ENCODE data around the gene AKNA. TPM values are rescaled to one million over a fixed set of nuclear protein-coding genes. Genes with fewer than 3 reads are reported as not detected.

AKNA gene
- polyA plus RNA-seq, 3 donors = 3.3 to 147 (median 7.3) TPM

- Mint-ChIP-seq H3K4me3 (no peak overlapping the region), H3K4me1 (peaks cover 9% of the 10 kb centered on the region), H3K27me3 (ENCODE audit: low read depth in 3 of 3) (peaks cover 2 to 4% (median 3%) of the 10 kb centered on the region in 3 donors), H3K9me3 (peaks cover 0 to 6% (median 0%) of the 10 kb centered on the region in 7 donors), H3K36me3 (no peaks in the 10 kb centered on the region), H3K27ac (no peak overlapping the region)
- H4K20me1 ChIP-seq (ENCODE audit: insufficient read depth, low read length) = no peaks in the 10 kb centered on the region
- no peak overlapping the region for H3K4me3 ChIP-seq (replicated peaks in 1 of 3; ENCODE audit: low read depth in 2 of 3, low read length in 3 of 3)
- no peak overlapping the region for H3K9ac ChIP-seq (ENCODE audit: insufficient read depth, low read length, poor library complexity, severe bottlenecking)
- H3K4me2 ChIP-seq (replicated peaks; ENCODE audit: extremely low read depth, low read length, poor library complexity, severe bottlenecking) = no peak overlapping the region
- DNase-seq = peak in 1 of 3 donors; percentile 2
- peak overlapping the region; percentile 36 for H2AFZ ChIP-seq (ENCODE audit: insufficient read depth, low read depth, low read length, poor library complexity, severe bottlenecking)
- no peaks in the 10 kb centered on the region for H3K36me3 ChIP-seq (replicated peaks in 1 of 2; ENCODE audit: control insufficient read depth in 1 of 2, insufficient read depth in 2 of 2, low read length in 2 of 2)
- peaks cover 9 to 10% of the 10 kb centered on the region in 2 donors for H3K4me1 ChIP-seq (ENCODE audit: control insufficient read depth in 1 of 2, insufficient read depth in 2 of 2, low read length in 2 of 2)
- H3K27ac ChIP-seq (ENCODE audit: low read depth in 1 of 2, low read length in 2 of 2) = no peak overlapping the region
- no peak for TF ChIP-seq CTCF (IDR thresholded peaks at IDR 0.05)
- no peaks in the 10 kb centered on the region for H3K27me3 ChIP-seq (ENCODE audit: control insufficient read depth in 2 of 2, insufficient read depth in 2 of 2, low read length in 2 of 2)
- WGBS (ENCODE audit: insufficient coverage) = 67% methylated on average over 5 of the region's 22 CpGs
- intact Hi-C loops (cut with micrococcal nuclease) = no loop called here
- H3K79me2 ChIP-seq (ENCODE audit: insufficient read depth, low read length) = no peaks in the 10 kb centered on the region
- no peaks in the 10 kb centered on the region for H3K9me3 ChIP-seq (replicated peaks in 1 of 2; ENCODE audit: control insufficient read depth in 1 of 2, insufficient read depth in 1 of 2, low read length in 2 of 2)
Observed at GRCh38 chr9:114310471-114311450, 77.0 kb downstream of the AKNA start.

GRCh38 chr9:114309096-114309495 lies 78.7 kb downstream of the AKNA start:
- Histone ChIP-seq H3K27ac (ENCODE audit: low read depth in 1 of 2, low read length in 2 of 2) (no peak overlapping the region), H3K4me3 (replicated peaks in 1 of 3; ENCODE audit: low read depth in 2 of 3, low read length in 3 of 3) (no peak overlapping the region), H3K4me2 (replicated peaks; ENCODE audit: extremely low read depth, low read length, poor library complexity, severe bottlenecking) (no peak overlapping the region), H3K4me1 (ENCODE audit: control insufficient read depth in 1 of 2, insufficient read depth in 2 of 2, low read length in 2 of 2) (no peaks in the 10 kb centered on the region), H3K36me3 (replicated peaks in 1 of 2; ENCODE audit: control insufficient read depth in 1 of 2, insufficient read depth in 2 of 2, low read length in 2 of 2) (no peaks in the 10 kb centered on the region), H4K20me1 (ENCODE audit: insufficient read depth, low read length) (no peaks in the 10 kb centered on the region), H2AFZ (ENCODE audit: insufficient read depth, low read depth, low read length, poor library complexity, severe bottlenecking) (no peak overlapping the region), H3K79me2 (ENCODE audit: insufficient read depth, low read length) (no peaks in the 10 kb centered on the region), H3K27me3 (ENCODE audit: control insufficient read depth in 2 of 2, insufficient read depth in 2 of 2, low read length in 2 of 2) (no peaks in the 10 kb centered on the region), H3K9ac (ENCODE audit: insufficient read depth, low read length, poor library complexity, severe bottlenecking) (no peak overlapping the region), H3K9me3 (replicated peaks in 1 of 2; ENCODE audit: control insufficient read depth in 1 of 2, insufficient read depth in 1 of 2, low read length in 2 of 2) (no peaks in the 10 kb centered on the region)
- no peak for TF ChIP-seq CTCF (IDR thresholded peaks at IDR 0.05)
- Mint-ChIP-seq H3K27me3 (ENCODE audit: low read depth in 3 of 3) (peaks cover 2 to 6% (median 3%) of the 10 kb centered on the region in 3 donors), H3K4me3 (no peak overlapping the region), H3K4me1 (peaks cover 4% of the 10 kb centered on the region), H3K36me3 (no peaks in the 10 kb centered on the region), H3K27ac (no peak overlapping the region), H3K9me3 (peaks cover 0 to 2% (median 0%) of the 10 kb centered on the region in 7 donors)
- peak in 1 of 3 donors; percentile 1 for DNase-seq
- 90% methylated on average over 2 of the region's 13 CpGs for WGBS (ENCODE audit: insufficient coverage)
- intact Hi-C loops (cut with micrococcal nuclease) = no loop called here
